MM.1S (cell line): ENCODE data around the gene PROM2.

ENCODE experiments used
- DNase-seq: peaks from one replicate; pipeline ENCODE4 v3.0.0-alpha.2; 2015
- H2AFZ ChIP-seq: fragments of 300-600 bp; sonication (generic); 2 replicates; pipeline ENCODE4 v1.6.0; 2016; ENCODE audit warnings: antibody characterized with exemption, low read length
- H3F3A ChIP-seq: fragments of 300-600 bp; sonication (generic); 2 replicates; pipeline ENCODE4 v1.6.1; 2016; ENCODE audit warnings: mild to moderate bottlenecking, antibody characterized with exemption, low read length, moderate library complexity, mixed read lengths; ENCODE audit not compliant: insufficient read depth
- H3K27ac ChIP-seq: fragments of 300-600 bp; sonication (generic); 2 replicates; pipeline ENCODE4 v1.5.1; 2016; ENCODE audit warnings: mild to moderate bottlenecking, low read length
- H3K27me3 ChIP-seq: fragments of 300-600 bp; sonication (generic); replicated peaks from 2 replicates; pipeline ENCODE4 v1.6.0; 2016; ENCODE audit warnings: low read length; ENCODE audit not compliant: insufficient read depth
- H3K36me3 ChIP-seq: fragments of 300-600 bp; sonication (generic); replicated peaks from 2 replicates; pipeline ENCODE4 v1.6.1; 2016; ENCODE audit warnings: mild to moderate bottlenecking, low read length, mixed read lengths; ENCODE audit not compliant: insufficient read depth
- H3K4me1 ChIP-seq: fragments of 300-600 bp; sonication (generic); 2 replicates; pipeline ENCODE4 v1.6.1; 2016; ENCODE audit warnings: low read length, mixed read lengths
- H3K4me2 ChIP-seq: fragments of 300-600 bp; sonication (generic); 2 replicates; pipeline ENCODE4 v1.6.0; 2016; ENCODE audit warnings: low read depth, low read length
- H3K4me3 ChIP-seq: fragments of 300-600 bp; sonication (generic); 2 replicates; pipeline ENCODE4 v1.5.1; 2016; ENCODE audit warnings: low read length, mixed read lengths
- H3K79me2 ChIP-seq: fragments of 300-600 bp; sonication (generic); 2 replicates; pipeline ENCODE4 v1.6.1; 2016; ENCODE audit warnings: mixed run types, low read length, mixed read lengths
- H3K9ac ChIP-seq: fragments of 300-600 bp; sonication (generic); 2 replicates; pipeline ENCODE4 v1.6.1; 2016; ENCODE audit warnings: low read length, mixed read lengths
- H3K9me2 ChIP-seq: fragments of 300-600 bp; sonication (generic); replicated peaks from 2 replicates; pipeline ENCODE4 v1.6.1; 2016; ENCODE audit warnings: mild to moderate bottlenecking, low read length, mixed read lengths; ENCODE audit not compliant: insufficient read depth
- H3K9me3 ChIP-seq: fragments of 300-600 bp; sonication (generic); replicated peaks from 2 replicates; pipeline ENCODE4 v1.6.1; 2016; ENCODE audit warnings: mild to moderate bottlenecking, low read length, mixed read lengths; ENCODE audit not compliant: insufficient read depth
- H4K20me1 ChIP-seq: fragments of 300-600 bp; sonication (generic); 2 replicates; pipeline ENCODE4 v1.6.1; 2016; ENCODE audit warnings: mild to moderate bottlenecking, low read length, moderate library complexity, mixed read lengths; ENCODE audit not compliant: insufficient read depth
- CTCF ChIP-seq: fragments of 300-600 bp; sonication (generic); IDR thresholded peaks from 2 replicates; pipeline ENCODE4 v1.5.1; 2016; ENCODE audit warnings: antibody characterized with exemption, low read length, mixed read lengths
- EZH2 ChIP-seq: fragments of 300-600 bp; sonication (generic); optimal IDR thresholded peaks from 2 replicates; pipeline ENCODE3; 2017; ENCODE audit warnings: low read depth, mild to moderate bottlenecking, antibody characterized with exemption, low read length, mixed read lengths
- EZH2phosphoT487 ChIP-seq: fragments of 300-600 bp; sonication (generic); IDR thresholded peaks from 2 replicates; pipeline ENCODE4 v1.6.1; 2018; ENCODE audit warnings: antibody characterized with exemption, low read length

Gene PROM2

GRCh38 chr2:95306336-95306895 is 32.2 kb downstream of the PROM2 start:
- Histone ChIP-seq H3K4me3 (no peak overlapping the region), H3K9me2 (no peaks in the 10 kb centered on the region), H3K36me3 (no peaks in the 10 kb centered on the region), H3K27ac (no peak overlapping the region), H3K4me2 (no peak overlapping the region), H3K9ac (no peak overlapping the region), H3K79me2 (no peaks in the 10 kb centered on the region), H3K9me3 (no peaks in the 10 kb centered on the region), H2AFZ (no peak overlapping the region), H3F3A (no peaks in the 10 kb centered on the region), H3K4me1 (no peaks in the 10 kb centered on the region), H3K27me3 (no peaks in the 10 kb centered on the region; the same call in 1 of the 2 replicates), H4K20me1 (no peaks in the 10 kb centered on the region)
- no peak for TF ChIP-seq EZH2
- no peak for TF ChIP-seq CTCF
- no peak for TF ChIP-seq EZH2phosphoT487
- no peak for DNase-seq

GRCh38 chr2:95307036-95307435 is 32.8 kb downstream of the PROM2 start:
- Histone ChIP-seq H3F3A (no peaks in the 10 kb centered on the region), H3K9ac (no peak overlapping the region), H4K20me1 (no peaks in the 10 kb centered on the region), H2AFZ (no peak overlapping the region), H3K4me1 (no peaks in the 10 kb centered on the region), H3K9me3 (no peaks in the 10 kb centered on the region), H3K9me2 (no peaks in the 10 kb centered on the region), H3K27ac (no peak overlapping the region), H3K4me2 (no peak overlapping the region), H3K27me3 (peaks cover 2% of the 10 kb centered on the region; the same call in 1 of the 2 replicates), H3K36me3 (no peaks in the 10 kb centered on the region), H3K79me2 (no peaks in the 10 kb centered on the region), H3K4me3 (no peak overlapping the region)
- DNase-seq, result no peak
- TF ChIP-seq EZH2, result no peak
- no peak for TF ChIP-seq EZH2phosphoT487
- no peak for TF ChIP-seq CTCF

- DNase-seq, result no peak
- Histone ChIP-seq H3K4me1 (no peaks in the 10 kb centered on the region), H3F3A (no peaks in the 10 kb centered on the region), H3K36me3 (no peaks in the 10 kb centered on the region), H3K79me2 (no peaks in the 10 kb centered on the region), H2AFZ (no peak overlapping the region), H3K4me3 (no peak overlapping the region), H3K9me2 (no peaks in the 10 kb centered on the region), H3K27me3 (peaks cover 6% of the 10 kb centered on the region; the same call in 1 of the 2 replicates), H3K4me2 (no peak overlapping the region), H3K9me3 (no peaks in the 10 kb centered on the region), H3K9ac (no peak overlapping the region), H4K20me1 (no peaks in the 10 kb centered on the region), H3K27ac (no peak overlapping the region)
- TF ChIP-seq EZH2 (no peak), CTCF (no peak), EZH2phosphoT487 (no peak)
Measured at GRCh38 chr2:95307878-95308277, 33.6 kb downstream of the PROM2 start.
